ENCODE data around the gene ZSCAN10. TPM values are rescaled to one million over a fixed set of nuclear protein-coding genes. Genes with fewer than 3 reads are reported as not detected.
"Not testable (repeated sequence)": the region's sequence is repeated elsewhere in the genome, so short reads cannot be mapped to it uniquely, and the experiment has no call there.

The ZSCAN10 gene
- total RNA-seq = 0.10 TPM

DNA sequence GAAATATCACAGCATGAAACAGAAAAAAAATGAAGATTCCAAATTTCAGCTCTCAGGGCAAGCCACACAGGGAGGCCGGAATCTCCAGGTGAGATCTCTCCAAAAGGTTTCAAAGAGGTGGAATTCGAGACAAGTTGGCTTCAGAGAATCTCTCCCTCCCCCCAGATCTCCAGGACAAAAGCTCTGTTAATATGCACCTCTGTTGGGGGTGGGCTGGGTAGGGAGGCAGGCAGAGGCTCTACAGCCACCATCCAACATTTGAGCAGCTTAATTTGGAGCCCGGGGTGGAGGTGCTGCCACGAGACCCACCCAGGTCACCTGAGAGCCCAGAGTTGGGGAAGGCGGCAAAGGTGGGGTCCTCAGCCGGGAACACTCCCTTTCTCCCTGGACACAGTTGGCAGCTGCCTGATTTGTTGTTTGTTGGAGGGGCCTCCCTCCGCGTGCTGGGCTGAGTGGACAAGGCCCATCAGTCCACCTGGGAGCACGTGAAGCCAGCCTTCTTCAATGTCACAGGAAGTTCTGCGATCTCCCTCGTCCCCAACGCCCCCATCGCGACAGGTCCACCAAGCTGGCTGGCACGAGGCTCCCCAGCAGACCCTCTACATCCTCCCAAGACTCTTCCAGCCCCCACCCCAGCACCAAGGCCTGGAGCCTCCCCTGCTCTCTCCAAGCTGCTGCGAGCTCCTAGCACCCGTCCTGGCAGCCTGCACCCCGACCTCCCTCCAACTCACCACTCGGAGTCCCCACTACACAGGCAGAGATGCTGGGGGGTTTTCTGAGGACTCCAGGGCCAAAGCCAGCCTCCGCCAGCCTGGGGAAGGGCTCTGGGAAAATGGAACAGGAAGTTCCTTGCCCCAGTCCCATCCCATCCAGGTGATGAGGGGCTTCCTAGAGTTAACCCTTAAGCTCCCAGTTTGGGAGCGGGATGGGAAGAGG lies at the start of gene ZSCAN10:
Gene ZSCAN10, minus strand, starts transcription at position 836 of the 936 bp plus-strand sequence. CDS start 6,357 bp downstream, outside the sequence.
- no peak for DNase-seq (ENCODE audit: low spot score)
- no peak for ATAC-seq

DNA sequence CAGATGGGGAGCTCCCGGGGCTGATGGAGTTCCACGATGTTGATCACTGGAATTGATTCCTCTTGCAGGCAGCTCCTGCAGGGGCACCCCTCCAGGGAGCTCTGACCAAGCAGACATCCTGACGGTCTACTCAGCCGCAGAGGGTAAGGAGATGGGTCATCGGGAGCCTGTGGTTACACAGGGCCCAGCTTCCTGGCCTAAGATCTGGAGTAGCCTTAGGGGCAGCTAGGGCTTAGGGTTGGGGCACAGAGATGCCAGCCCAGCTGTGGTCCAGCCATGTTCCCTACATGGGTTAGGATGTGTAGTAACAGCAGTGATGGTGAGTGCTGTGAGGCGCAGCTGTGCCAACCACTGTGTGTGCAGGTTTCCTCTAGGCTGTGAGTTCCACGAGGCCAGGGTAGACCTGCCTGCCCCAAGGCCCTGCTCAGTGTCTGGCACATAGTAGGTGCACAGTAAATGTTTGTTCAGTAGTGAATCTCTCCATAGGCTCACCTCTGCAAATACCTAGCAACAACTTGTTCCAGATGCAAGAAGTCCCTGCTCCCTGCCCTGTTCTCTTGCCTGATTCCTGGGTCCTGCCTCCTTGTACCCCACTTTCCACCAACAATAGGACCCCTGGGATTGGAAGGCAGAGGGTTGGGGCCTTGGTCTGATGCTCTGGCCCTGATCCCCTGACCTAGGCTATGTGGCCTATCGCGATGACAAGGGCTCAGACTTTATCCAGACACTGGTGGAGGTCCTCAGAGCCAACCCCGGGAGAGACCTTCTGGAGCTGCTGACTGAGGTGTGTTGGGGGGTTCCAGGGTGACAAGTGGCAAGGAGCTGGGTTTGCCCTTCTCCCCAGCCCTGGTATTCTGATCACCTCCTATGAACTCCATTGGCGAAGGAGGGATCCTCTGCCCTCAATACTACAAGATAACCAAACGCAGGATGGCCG lies 49.4 kb upstream of the ZSCAN10 start:
- ATAC-seq (no peak), DNase-seq (ENCODE audit: low spot score) (no peak)

DNA sequence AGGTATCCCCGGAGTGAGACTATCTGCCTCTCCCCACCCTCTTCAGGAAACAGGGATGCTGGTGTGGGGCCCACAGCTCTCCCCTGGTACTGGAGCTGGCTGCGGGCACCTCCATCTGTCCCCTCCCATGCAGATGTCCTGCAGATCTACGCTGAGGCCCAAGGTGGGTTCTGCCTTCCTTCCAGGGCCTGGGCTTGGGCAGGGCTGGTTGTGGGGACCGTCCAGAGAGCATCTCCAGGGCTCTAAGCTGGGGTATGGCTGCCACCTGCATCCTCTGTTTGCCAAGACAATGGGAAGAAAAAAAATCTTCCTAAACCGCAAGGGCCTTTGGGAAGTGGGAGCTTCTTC lies 48.6 kb upstream of the ZSCAN10 start:
- DNase-seq (ENCODE audit: low spot score) = no peak
- ATAC-seq = no peak

DNA sequence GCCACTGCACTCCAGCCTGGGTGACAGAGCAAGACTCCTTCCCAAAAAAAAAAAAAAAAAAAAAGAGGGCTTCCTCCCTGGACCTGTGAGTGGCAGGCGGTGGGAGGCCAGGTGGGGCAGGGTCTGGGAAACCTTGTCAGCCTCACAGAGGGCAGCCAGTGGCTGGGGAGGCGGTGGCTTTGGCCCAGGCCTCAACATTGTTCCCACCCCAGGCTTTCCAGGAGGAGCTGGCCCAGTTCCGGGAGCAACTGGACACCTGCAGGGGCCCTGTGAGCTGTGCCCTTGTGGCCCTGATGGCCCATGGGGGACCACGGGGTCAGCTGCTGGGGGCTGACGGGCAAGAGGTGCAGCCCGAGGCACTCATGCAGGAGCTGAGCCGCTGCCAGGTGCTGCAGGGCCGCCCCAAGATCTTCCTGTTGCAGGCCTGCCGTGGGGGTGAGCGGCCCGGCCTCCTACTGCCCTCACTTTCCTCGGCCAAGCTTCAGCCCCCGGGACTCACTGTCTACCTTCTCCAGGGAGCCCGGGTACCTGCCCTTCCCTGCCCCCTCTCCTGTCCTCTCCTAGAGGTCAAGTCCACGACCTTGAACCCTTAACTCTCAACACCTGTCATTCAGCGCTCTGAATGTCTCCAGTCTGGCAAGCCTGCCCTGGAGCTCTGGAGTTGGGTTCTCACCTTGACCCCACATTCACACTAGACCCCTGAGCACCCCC lies 48.1 kb upstream of the ZSCAN10 start:
- DNase-seq (ENCODE audit: low spot score) (no peak), ATAC-seq (no peak)

DNA sequence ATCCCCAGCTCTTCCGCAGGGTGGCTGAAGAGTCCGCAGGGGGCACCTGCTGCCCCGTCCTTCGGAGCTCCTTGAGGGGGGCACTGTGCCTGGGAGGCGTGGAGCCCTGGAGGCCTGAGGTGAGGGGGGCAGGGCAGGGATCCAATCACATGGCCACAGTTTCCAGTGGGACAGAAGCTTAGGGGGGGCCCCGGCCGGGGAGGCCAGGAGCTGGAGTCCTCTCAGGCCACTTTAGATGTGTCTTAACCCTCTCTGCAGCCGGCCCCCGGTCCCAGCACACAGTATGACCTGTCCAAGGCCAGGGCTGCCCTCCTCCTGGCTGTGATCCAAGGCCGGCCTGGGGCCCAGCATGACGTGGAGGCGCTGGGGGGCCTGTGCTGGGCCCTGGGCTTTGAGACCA lies 46.6 kb upstream of the ZSCAN10 start:
- DNase-seq (ENCODE audit: low spot score) (no peak), ATAC-seq (no peak)

DNA sequence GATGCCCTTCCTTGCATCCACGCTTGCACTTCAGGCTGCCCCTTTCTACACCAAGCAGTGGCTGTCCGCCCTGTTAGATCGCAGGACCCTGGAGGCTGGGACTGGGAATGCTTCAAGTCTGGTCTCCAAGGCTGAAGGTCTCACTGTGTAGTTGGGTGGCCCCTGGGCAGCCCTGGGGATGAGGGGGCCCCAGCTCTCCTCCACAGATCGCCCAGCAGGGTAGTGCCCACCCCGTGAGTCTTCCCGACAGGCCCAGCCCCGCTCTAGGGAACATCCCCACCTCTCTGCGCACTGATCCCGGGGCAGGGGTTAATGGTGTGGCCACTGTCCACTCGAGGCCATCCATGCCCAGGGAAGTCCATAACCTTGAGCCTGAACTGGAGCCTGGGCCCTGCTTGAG lies 46.1 kb upstream of the ZSCAN10 start:
- no peak for ATAC-seq
- DNase-seq (ENCODE audit: low spot score) = no peak

- ATAC-seq (peak; percentile 0), DNase-seq (ENCODE audit: low spot score) (no peak)
Measured at GRCh38 chr16:3144321-3144983, 45.4 kb upstream of the ZSCAN10 start.

DNA sequence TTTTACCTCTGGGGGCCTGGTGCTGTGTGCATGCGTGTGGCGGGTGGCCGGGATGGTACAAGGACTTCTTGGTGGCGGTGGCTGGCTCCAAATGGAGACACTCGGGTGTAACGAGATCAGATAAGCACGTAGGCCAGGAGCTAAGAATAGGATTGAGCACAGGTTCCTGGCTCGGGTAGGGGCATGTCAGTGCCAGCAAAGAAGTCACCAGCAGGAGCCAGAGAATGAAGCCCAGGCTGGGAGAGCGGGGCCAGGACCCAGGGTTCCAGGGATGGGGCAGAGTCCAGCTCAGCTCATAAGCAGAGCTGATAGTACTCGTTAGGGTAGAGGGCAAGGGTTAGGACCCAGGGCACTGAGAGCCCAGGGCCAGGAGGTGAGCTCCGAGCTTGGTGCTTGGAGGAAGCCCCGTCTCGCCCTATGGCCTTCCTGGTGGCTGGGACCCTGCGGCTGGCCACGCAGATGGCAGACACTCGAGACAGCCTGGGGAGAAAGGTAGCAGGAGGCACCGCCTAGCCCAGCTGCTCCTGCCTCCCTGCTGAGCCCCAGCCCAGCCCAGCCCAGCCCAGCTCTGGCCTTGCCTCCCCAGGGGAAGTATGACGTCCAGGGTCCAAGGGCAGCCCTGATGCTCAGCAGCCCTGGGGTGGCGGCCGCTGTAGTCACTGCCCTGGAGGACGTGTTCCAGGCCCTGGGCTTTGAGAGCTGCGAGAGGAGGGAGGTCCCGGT lies 44.7 kb upstream of the ZSCAN10 start:
- ATAC-seq = peak; percentile 92
- DNase-seq (ENCODE audit: low spot score) = peak; percentile 95

- DNase-seq (ENCODE audit: low spot score) = no peak
Measured at GRCh38 chr16:3143189-3143588, 44.1 kb upstream of the ZSCAN10 start.

GRCh38 chr16:3142770-3143169 lies 43.7 kb upstream of the ZSCAN10 start:
- DNase-seq (ENCODE audit: low spot score) = no peak
- ATAC-seq = no peak

More at GRCh38 chr16:3143189-3143588, 44.1 kb upstream of the ZSCAN10 start:
- no peak for ATAC-seq

DNA sequence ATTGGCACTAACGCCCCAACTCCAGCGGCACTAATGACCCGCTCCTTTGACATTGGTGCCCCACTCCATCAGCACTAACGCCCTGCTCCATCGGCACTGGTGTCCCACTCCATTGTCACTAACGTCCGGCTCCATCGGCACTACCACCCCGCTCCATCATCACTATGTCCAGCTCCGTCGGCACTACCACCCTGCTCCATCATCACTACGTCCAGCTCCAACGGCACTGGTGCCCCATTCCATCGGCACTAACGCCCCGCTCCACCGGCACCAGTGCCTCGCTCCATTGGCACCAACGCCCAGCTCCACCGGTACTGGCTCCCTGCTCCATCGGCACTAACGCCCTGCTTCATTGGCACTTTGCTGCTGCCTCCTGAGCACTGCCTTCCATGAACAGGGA lies 43.2 kb upstream of the ZSCAN10 start:
- DNase-seq (ENCODE audit: low spot score) (no peak), ATAC-seq (no peak)

- ATAC-seq = no peak
- no peak for DNase-seq (ENCODE audit: low spot score)
Measured at GRCh38 chr16:3141781-3142311, 42.8 kb upstream of the ZSCAN10 start.

DNA sequence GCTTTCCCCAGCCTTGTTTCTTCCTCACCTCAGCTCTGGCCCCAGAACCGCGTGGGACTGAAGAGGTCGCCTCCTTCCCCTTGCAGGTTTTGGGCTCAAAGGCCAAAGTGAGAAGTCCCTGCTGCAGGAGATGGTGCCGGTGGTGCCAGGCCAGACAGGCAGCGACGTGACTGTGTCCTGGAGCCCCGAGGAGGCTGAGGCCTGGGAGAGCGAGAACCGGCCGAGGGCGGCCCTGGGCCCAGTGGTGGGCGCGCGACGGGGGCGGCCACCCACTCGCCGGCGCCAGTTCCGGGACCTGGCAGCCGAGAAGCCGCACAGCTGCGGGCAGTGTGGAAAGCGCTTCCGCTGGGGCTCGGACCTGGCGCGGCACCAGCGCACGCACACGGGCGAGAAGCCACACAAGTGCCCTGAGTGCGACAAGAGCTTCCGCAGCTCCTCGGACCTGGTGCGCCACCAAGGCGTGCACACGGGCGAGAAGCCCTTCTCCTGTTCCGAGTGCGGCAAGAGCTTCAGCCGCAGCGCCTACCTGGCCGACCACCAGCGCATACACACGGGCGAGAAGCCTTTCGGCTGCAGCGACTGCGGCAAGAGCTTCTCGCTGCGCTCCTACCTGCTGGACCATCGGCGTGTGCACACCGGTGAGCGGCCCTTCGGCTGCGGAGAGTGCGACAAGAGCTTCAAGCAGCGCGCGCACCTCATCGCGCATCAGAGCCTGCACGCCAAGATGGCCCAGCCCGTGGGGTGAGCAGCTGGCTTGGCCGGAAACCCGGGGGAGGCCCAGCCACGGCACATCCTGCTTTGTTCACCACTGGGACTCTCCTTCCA lies 41.7 kb upstream of the ZSCAN10 start:
- DNase-seq (ENCODE audit: low spot score) (no peak), ATAC-seq (no peak)

DNA sequence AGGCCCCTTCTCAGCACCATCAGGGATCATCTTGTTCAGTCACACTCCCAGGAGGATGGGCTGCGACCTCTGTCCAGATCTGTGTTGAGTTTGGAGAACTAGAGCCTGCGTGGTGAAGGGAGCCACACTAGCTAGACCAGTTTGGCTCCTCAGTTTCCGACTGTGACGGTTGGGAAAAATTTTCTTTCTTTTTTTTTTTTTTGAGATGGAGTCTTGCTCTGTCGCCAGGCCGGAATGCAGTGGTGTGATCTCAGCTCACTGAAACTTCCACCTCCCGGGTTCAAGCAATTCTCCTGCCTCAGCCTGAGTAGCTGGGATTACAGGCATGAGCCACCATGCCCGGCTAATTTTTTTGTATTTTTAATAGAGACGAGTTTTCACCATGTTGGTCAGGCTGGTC lies 40.5 kb upstream of the ZSCAN10 start:
- not testable (repeated sequence) for DNase-seq (ENCODE audit: low spot score); ATAC-seq

DNA sequence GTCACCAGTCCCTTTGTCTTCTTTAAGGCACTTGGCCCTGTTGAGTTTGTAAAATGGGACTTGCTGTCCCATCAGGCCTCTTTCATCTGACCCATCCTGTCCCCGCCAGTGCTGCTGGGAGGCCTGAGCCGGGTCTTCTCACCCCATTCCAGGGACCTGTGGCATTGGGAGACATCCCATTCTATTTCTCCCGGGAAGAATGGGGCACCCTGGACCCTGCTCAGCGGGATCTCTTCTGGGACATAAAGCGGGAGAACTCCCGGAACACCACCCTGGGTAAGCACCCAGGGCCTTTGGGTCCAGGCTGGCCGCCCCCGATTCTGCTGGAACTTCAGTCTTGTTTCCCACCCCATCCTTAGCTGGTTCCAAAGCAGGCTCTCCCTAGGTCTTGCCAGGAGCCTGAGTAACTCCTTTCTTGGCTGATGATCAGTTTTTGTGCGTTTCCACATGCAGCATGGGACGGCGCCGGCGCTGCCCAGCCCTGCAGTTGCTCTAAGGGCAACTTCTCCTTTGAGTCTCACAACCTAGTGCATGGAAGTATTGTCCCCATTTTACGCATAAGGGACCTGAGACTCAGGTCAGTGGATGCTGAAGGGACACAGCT lies 39.8 kb upstream of the ZSCAN10 start:
- ATAC-seq (no peak), DNase-seq (ENCODE audit: low spot score) (no peak)

- DNase-seq (ENCODE audit: low spot score) = no peak
Measured at GRCh38 chr16:3138342-3138741, 39.2 kb upstream of the ZSCAN10 start.

DNA sequence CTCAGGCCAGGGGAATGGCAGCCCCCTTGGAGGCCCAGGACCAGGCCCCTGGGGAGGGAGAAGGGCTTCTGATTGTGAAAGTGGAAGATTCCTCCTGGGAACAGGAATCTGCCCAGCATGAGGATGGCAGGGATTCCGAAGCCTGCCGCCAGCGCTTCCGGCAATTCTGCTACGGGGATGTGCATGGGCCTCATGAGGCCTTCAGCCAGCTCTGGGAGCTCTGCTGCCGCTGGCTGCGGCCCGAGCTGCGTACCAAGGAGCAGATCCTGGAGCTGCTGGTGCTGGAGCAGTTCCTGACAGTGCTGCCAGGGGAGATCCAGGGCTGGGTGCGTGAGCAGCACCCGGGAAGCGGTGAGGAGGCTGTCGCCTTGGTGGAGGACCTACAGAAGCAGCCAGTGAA lies 38.2 kb upstream of the ZSCAN10 start:
- DNase-seq (ENCODE audit: low spot score) = no peak

More at GRCh38 chr16:3138342-3138741, 39.2 kb upstream of the ZSCAN10 start:
- ATAC-seq = no peak

GRCh38 chr16:3135126-3135715 lies 36.1 kb upstream of the ZSCAN10 start:
- ATAC-seq = peak; percentile 1
- DNase-seq (ENCODE audit: low spot score) = no peak

More for the DNA sequence above, 38.2 kb upstream of the ZSCAN10 start:
- ATAC-seq = no peak
